GM18873 (cell line): ENCODE results near the gene MYH14.

Source experiments
- ATAC-seq: cut with Tn5 transposase; IDR thresholded peaks from one replicate; pipeline ENCODE4 v1.9.1; 2021; ENCODE audit warnings: mild to moderate bottlenecking, moderate library complexity, moderate number of reproducible peaks; ENCODE audit not compliant: unreplicated experiment, low FRiP score

The MYH14 gene

GRCh38 chr19:50313812-50314536 is 110.6 kb downstream of the MYH14 start:
- ATAC-seq, result no peak

GRCh38 chr19:50314724-50315708 is 111.6 kb downstream of the MYH14 start:
- ATAC-seq, result no peak

- ATAC-seq, result no peak
Observed at GRCh38 chr19:50315773-50316448, 112.5 kb downstream of the MYH14 start.

- no peak for ATAC-seq
Observed at GRCh38 chr19:50317115-50317514, 113.7 kb downstream of the MYH14 start.

GRCh38 chr19:50318438-50318837 is 115.0 kb downstream of the MYH14 start:
- no peak for ATAC-seq

- ATAC-seq, result no peak
Observed at GRCh38 chr19:50319156-50319555, 115.7 kb downstream of the MYH14 start.

GRCh38 chr19:50320051-50320450 is 116.6 kb downstream of the MYH14 start:
- ATAC-seq, result no peak

GRCh38 chr19:50320596-50320995 is 117.2 kb downstream of the MYH14 start:
- no peak for ATAC-seq

GRCh38 chr19:50321831-50322230 is 118.4 kb downstream of the MYH14 start:
- ATAC-seq, result no peak

GRCh38 chr19:50322234-50322633 is 118.8 kb downstream of the MYH14 start:
- ATAC-seq, result no peak

- no peak for ATAC-seq
Observed at GRCh38 chr19:50322931-50323781, 119.7 kb downstream of the MYH14 start.

- no peak for ATAC-seq
Observed at GRCh38 chr19:50323782-50324133, 120.3 kb downstream of the MYH14 start.

GRCh38 chr19:50324331-50324730 is 120.9 kb downstream of the MYH14 start:
- no peak for ATAC-seq

GRCh38 chr19:50325310-50326100 is 122.1 kb downstream of the MYH14 start:
- ATAC-seq, result no peak

- no peak for ATAC-seq
Observed at GRCh38 chr19:50326101-50326664, 122.8 kb downstream of the MYH14 start.

GRCh38 chr19:50327013-50327412 is 123.6 kb downstream of the MYH14 start:
- ATAC-seq, result no peak

GRCh38 chr19:50327461-50328223 is 124.2 kb downstream of the MYH14 start:
- ATAC-seq, result no peak

- ATAC-seq, result no peak
Observed at GRCh38 chr19:50328224-50328872, 124.9 kb downstream of the MYH14 start.
